ENCODE data around the gene CNTN2.

Gene CNTN2

DNA sequence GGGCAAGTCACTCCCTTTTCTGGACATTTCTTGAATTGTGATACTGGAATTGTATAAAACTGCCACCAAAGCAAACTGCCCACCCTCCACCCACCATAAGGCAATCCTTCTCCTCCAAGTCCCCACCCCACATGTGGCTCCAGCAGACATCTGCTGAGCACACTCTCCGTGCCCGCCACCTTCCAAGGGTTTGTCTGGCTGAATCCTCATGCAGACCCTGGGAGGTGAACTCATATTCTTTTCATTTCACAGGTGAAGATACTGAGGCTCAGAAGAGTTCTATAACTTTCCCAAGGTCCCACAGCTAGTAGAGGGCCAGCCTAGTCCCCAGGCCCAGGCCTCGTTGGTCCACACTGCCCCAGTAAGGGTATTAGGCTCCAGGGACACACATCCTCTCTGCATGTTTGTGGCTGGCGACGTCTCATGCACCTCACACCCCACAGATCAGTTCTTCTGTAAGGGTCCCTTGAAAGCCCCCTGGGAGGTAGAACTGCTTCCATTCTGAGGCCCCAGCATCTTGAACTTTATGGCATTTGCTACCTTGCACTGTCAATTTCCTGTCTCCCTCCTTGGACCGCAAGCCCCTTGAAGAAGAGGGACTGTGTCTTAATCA, 14.1 kb downstream of the CNTN2 start:
- no peak for DNase-seq

- DNase-seq: no peak
Observed at GRCh38 chr1:205057808-205058575, 15.0 kb downstream of the CNTN2 start.

- DNase-seq: no peak
Observed at GRCh38 chr1:205058853-205059252, 15.8 kb downstream of the CNTN2 start.

DNA sequence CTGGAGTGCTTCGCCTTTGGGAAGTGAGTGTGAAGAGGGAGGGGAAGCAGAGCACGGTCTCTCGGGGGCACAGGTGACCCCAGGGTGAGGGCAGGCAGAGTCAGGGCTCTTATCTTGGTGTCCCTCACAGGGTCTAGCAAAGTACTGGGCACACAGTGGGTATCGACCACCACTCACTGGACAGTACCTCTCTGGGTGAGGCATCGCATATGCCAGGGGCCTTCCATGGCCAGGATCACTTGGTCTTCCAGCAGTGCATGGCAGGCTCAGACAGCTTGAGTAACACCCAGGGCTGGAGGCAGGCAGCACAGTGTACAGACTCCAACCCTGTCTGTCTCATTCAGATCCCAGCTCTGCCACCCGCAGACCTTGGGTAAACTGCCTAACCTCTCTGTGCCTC, 16.6 kb downstream of the CNTN2 start:
- no peak for DNase-seq

GRCh38 chr1:205060746-205061145, 17.7 kb downstream of the CNTN2 start:
- DNase-seq: no peak

GRCh38 chr1:205061227-205061626, 18.2 kb downstream of the CNTN2 start:
- no peak for DNase-seq

GRCh38 chr1:205061665-205062069, 18.7 kb downstream of the CNTN2 start:
- DNase-seq: peak; percentile 97

DNA sequence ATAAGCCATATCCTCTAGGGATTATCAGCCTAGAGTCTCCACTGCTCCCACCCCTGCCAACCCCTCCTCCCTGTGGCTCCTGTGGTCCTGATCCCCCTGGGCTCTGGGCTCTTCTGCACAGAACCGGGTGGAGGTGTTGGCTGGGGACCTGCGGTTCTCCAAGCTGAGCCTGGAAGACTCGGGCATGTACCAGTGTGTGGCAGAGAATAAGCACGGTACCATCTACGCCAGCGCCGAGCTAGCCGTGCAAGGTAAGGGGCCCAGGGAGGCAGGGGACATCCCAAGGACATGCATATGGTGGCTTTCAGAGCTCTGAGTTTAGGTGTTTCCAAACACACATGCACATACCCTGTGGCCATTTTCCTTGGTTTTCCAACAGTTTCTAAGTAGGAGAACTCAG, 19.3 kb downstream of the CNTN2 start:
- DNase-seq: no peak

- DNase-seq: no peak
Observed at GRCh38 chr1:205062895-205063294, 19.9 kb downstream of the CNTN2 start.

DNA sequence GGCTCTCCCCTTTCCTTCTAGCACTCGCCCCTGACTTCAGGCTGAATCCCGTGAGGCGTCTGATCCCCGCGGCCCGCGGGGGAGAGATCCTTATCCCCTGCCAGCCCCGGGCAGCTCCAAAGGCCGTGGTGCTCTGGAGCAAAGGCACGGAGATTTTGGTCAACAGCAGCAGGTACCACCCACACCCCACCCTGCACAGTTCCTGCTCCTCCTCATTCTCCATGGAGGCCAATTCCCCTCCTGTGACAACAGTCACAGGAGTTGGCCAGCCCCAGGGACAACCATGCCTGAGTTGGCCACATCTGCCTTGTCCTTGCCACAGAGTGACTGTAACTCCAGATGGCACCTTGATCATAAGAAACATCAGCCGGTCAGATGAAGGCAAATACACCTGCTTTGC, 21.3 kb downstream of the CNTN2 start:
- DNase-seq: no peak

GRCh38 chr1:205064741-205065316, 21.8 kb downstream of the CNTN2 start:
- no peak for DNase-seq

DNA sequence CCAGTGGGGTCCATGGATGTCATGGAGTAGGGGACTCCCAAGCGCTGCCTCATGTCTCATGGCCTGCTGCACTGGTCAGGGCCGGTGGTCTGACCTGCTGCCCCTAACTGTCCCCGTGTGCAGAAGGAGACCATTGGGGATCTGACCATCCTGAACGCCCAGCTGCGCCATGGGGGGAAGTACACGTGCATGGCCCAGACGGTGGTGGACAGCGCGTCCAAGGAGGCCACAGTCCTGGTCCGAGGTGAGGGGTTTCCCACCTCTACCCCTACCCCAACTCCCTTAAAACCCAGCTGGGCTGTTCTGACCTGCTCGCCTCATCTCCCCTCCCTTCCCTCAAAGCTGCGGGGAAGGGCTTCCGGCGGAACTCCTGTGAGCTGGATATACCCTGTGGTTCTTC, 22.7 kb downstream of the CNTN2 start:
- no peak for DNase-seq

GRCh38 chr1:205066141-205066818, 23.3 kb downstream of the CNTN2 start:
- no peak for DNase-seq

GRCh38 chr1:205067031-205067430, 24.0 kb downstream of the CNTN2 start:
- DNase-seq: no peak

- DNase-seq: no peak
Observed at GRCh38 chr1:205068001-205068400, 25.0 kb downstream of the CNTN2 start.

- no peak for DNase-seq
Observed at GRCh38 chr1:205068457-205069040, 25.5 kb downstream of the CNTN2 start.

DNA sequence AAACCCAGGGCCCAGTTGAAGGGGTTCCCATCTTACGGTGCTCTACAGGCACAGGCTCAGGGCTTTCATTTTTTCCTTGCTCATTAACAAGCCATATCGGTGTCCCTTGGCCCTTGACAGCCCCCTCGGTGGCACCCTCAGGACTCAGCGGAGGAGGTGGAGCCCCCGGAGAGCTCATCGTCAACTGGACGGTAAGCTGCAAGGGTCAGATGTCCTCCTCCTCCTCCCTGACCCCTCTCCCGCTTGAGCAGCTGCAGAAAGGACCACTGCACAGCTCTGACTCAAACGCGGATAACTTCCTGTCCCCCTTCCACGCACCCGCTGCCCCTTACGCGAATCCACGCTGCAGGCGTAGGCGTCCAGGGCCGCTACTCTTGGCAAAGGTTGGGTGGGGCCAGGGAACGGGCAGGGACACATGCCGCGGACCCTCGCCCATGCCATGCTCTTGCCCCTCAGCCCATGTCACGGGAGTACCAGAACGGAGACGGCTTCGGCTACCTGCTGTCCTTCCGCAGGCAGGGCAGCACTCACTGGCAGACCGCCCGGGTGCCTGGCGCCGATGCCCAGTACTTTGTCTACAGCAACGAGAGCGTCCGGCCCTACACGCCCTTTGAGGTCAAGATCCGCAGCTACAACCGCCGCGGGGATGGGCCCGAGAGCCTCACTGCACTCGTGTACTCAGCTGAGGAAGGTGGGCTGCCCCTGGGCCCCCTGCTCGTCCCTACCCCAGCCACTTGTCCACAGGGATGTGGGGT, 26.5 kb downstream of the CNTN2 start:
- no peak for DNase-seq

DNA sequence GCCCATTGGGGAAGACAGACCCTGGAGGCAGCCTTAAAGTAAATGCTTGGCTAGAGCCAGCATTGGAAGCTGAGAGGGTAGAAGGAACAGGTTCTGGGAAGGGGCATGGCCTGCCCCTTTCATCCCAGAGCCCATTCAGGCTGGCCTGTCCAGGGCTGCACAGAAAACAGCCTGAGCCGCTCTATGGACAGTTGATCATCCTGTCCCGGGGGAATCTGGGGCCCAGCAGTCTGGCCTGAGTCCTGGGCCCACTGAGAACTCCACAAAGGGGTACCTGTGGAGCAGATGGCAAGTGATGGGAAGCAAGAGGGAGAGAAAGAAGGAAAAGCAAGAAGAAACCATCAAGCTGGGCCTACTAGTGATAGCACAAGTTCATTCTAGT, 28.0 kb downstream of the CNTN2 start:
- no peak for DNase-seq

DNA sequence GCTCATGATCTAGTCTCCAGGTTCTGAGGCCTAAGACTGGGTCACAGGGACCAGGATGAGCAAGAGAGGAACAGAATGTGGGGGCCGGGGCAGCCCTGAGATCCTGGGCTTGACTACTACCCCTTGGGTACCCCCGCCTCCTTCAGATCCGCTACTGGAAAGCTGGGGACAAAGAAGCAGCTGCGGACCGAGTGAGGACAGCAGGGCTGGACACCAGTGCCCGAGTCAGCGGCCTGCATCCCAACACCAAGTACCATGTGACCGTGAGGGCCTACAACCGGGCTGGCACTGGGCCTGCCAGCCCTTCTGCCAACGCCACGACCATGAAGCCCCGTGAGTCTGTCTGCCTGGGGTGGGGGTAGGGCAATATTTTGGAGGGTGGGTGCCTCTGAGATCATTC, 28.8 kb downstream of the CNTN2 start:
- DNase-seq: no peak

DNA sequence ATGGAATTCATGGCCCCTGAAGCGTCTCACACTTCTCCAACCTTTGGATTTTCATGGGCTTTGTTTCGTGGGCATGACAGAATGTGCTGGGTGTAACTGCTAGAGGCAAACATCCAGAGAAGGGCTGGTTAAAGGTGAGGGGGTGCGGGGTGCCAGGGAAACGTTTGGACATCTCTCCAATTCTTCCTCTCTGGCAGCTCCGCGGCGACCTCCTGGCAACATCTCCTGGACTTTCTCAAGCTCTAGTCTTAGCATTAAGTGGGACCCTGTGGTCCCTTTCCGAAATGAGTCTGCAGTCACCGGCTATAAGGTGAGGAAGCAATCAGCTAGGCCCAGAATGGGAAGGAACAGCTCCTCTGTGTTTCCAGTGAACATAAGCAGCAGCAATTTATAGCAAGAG, 29.3 kb downstream of the CNTN2 start:
- no peak for DNase-seq

- DNase-seq: peak; percentile 0
Observed at GRCh38 chr1:205072881-205073280, 29.9 kb downstream of the CNTN2 start.

DNA sequence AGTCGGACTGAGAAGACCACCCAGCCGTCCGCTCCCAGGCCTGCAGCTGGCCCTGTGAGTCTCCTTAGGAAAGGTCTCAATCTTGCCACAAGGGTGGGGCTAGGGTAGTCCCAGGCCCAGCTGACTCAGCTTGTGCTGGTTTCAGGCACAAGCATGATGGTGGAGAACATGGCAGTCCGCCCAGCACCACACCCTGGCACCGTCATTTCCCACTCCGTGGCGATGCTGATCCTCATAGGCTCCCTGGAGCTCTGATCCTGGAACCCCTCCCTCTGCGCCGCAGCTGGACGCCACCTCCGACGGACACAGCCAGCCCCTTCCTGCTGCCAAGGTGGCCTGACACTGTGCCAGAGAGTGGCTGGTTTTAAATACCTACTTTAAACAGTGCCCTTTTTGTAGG, 30.5 kb downstream of the CNTN2 start:
- peak; percentile 0 for DNase-seq

DNA sequence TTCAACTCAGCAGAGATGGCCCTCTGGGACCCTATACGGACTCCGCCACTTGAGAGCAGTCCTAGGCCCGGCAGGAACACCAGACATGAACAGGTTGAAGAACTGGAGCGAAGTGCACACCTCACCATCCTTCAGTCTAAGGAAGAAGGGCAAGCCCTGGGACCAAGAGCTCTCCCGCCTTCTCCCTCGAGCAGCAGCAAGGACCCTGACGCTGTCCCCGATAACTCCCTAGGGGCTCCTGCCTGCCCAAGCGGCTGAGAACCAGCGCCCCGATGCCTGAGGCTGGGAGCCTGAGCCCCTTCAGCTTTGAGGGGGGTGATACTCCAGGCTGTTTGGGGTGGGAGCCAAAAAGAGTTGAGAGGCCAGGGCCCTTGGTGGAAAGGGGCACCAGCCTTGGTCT, 31.1 kb downstream of the CNTN2 start:
- DNase-seq: no peak

Data from eye (tissue), 1 donor.